GM12873 (cell line): Measurements from ENCODE around the gene MGLL.

ENCODE experiments used
- TF ChIP-seq, protein P1 (sequence below): IDR thresholded peaks from 2 replicates; pipeline ENCODE4 v1.5.1; 2012; ENCODE audit warnings: low read depth, mild to moderate bottlenecking, moderate library complexity, low read length, control low read depth; ENCODE audit not compliant: insufficient read depth; ENCODE audit errors: missing control alignments

MGLL gene

DNA sequence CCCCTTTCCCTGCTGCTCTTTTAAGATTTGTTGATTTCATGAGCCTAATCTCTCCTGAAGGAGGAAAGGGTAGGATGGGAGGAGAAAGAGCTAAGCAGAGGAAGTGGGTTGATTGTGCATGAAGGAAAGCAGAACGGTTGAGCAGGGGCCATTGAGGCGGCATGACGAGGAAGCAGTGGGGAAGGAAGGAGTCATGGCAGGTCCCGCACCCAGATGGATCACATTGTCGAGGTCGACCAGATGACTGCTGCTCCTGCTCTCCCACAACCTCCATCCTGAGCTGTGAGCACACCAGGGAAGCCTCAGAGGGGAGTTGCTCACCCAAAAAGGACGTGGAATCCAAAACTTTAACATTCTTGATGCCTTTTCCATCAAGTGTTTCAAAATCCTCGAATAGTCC is 106.8 kb downstream of the MGLL start:
- TF ChIP-seq, protein P1, sequence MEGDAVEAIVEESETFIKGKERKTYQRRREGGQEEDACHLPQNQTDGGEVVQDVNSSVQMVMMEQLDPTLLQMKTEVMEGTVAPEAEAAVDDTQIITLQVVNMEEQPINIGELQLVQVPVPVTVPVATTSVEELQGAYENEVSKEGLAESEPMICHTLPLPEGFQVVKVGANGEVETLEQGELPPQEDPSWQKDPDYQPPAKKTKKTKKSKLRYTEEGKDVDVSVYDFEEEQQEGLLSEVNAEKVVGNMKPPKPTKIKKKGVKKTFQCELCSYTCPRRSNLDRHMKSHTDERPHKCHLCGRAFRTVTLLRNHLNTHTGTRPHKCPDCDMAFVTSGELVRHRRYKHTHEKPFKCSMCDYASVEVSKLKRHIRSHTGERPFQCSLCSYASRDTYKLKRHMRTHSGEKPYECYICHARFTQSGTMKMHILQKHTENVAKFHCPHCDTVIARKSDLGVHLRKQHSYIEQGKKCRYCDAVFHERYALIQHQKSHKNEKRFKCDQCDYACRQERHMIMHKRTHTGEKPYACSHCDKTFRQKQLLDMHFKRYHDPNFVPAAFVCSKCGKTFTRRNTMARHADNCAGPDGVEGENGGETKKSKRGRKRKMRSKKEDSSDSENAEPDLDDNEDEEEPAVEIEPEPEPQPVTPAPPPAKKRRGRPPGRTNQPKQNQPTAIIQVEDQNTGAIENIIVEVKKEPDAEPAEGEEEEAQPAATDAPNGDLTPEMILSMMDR = no peak

DNA sequence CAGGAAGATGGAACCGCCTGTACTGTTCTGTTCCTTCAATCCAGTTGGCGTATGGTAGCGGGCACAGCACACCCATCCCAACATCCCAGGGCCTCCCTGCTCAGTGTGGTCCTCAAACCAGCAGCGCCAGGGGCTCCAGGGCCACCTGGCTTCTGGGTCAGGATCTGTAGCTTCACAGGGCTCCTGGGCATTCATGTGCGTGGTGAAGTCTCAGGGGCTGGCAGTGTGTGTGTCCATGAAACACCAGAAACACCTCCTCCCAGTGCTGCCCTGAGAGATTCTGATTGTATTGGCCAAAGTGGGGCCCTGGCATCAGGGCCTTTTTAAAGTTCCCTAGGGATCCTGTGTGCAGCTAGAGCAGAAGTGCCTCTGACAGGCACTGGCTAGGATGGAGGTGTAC is 107.4 kb downstream of the MGLL start:
- TF ChIP-seq, protein P1 = no peak

DNA sequence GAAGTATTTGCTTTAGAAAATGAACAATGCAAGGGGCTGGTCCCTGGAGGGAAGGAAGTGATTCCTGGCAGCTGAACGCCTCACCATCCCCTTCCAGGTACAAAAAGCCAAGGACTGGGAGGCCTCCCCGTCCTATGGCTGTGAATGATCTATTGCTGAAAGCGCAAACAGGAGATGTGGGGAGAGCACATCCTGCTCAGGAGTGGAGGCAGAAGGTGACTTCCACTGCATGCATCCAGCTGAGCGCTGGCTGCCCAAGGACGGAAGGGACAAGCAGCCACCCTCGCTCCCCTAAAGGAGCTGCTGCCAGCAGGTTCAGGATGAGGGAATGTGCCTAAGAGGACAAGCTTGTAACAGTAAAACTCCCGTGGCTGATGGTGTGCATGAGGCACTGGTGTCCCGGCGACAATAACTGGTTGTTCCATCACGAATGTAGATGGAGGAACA is 108.2 kb downstream of the MGLL start:
- TF ChIP-seq, protein P1 = no peak

DNA sequence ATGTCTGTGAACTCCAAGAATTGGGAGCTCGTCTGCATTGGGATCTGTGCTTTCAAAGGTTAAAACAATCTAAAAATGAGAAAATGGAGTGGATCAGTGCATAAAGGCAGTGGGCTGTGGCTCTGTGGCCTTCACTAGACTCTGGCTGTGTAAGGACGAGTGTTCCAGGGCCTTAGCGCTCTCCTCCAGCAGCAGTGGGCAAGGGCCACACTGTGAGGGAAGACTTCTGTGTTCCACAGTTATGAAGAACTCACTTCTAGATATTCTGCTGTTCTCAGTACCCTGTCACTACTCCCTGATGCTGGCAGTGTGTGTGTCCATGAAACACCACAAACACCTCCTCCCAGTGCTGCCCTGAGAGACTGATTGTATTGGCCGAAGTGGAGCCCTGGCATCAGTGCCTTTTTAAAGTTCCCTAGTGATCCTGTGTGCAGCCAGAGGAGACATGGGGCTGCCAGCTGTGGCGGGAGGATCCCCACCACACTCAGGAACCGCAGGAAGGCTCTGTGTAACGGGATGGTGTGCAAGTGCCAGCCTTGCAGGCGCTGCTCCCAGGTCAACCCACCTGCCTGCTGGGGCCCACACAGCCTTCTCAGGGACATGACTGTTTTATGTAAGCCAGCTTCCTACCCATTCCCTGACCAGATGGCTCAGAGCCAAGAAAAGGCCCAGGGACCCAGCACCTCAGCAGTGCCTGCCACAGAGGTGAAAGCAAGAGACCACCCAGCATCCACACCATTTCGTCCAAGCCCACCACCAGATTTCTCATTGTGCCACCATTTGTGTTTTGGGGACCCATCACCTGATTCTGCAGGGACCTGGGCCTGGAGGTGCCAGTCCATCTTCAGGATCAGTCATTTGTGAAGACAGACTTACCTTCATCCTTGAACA is 109.2 kb downstream of the MGLL start:
- TF ChIP-seq, protein P1 = no peak

DNA sequence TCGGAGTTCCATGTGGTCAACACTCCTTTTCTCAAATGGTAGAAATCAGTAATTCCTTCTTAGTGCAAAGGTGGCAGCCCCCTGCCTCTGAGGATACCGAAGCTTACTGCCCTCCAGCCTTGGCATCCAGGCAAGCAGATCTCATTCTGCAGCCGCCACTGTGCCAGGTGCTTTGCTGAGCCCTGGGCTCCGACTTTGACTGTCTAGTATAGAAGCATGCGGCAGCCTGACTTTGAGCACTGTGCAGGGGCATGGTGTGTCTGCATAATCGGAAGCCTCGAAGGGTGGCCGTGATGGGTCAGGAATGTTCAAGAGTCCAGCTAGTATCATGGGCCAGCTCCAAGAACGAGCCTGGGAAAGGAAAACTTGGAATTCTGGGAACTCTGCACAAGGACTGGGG is 109.9 kb downstream of the MGLL start:
- TF ChIP-seq, protein P1 = no peak

DNA sequence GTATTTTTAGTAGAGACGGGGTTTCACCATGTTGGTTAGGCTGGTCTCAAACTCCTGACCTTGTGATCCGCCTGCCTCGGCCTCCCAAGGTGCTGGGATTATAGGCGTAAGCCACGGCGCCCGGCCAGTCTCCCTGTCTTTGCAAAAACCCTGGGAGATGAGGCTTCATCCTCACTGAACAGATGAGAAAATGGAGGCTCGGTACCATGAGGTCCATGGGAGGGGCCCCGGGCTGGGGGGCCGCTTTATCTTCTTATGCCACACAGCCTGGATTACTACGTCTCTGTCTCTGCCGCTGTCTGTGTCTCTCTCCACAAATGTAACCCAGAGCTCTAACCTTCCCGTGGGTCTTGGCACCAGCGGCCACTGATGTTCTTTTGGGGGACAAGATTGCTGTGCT is 110.4 kb downstream of the MGLL start:
- TF ChIP-seq, protein P1 = no peak

DNA sequence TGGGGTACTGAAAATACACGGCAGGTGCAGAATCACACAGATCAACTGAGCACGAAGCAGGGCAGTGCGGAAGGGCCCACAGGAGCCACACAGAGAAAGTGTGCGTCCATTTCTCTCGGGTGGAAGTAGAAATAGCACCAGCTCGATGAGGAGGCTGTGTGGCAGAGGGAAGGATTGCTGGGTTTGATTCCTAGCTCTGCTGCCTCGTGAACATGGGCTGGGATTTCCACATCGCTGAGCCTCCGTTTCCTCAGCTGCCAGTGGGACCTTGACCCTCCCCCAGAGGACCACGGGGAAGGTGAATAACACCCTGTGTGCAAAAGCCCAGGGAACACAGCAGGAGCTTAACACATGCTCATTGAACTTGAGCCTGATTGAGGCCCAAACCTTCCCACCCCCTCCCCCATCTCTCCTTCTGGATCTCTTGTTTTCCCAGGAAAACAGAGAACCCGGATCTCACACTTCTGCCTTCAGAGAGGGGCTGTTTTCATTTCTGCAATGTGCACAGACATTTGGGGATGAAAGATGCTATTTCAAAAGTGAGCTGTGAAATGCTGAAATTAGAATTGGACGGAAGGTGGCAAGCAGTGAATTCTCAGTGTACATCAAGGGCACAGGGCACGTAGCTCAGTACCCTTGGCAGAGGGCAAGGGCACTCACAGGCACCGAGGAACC is 111.2 kb downstream of the MGLL start:
- TF ChIP-seq, protein P1 = no peak
